CD8-positive, alpha-beta memory T cell (primary cell): ENCODE data around the gene HS3ST5. TPM values are rescaled to one million over a fixed set of nuclear protein-coding genes. Genes with fewer than 3 reads are reported as not detected.

Source experiments
- CTCF ChIA-PET: fragments of 350-600 bp; sonication (Branson Sonifier 250); formaldehyde crosslinking; loops from one replicate; lab custom pipeline; 2021; ENCODE audit warnings: antibody characterized with exemption; lab: Charles Lee
- POLR2A ChIA-PET: fragments of 350-600 bp; sonication (Branson Sonifier 250); formaldehyde crosslinking; loops from one replicate; lab custom pipeline; 2021; ENCODE audit warnings: antibody characterized with exemption; lab: Charles Lee
- DNase-seq, 5 donors: peaks; one replicate each; pipeline versions ENCODE4 v3.0.0 to v3.0.0-alpha.2; 2020 to 2022; ENCODE audit warnings: mixed read lengths in 1 of 5
- H3K27ac ChIP-seq: one replicate; pipeline ENCODE4 v1.7.0; 2013; ENCODE audit warnings: low read depth, mild to moderate bottlenecking, low read length, moderate library complexity
- H3K27me3 ChIP-seq: 2 replicates; pipeline ENCODE4 v1.7.0; 2013; ENCODE audit warnings: low read length, mild to moderate bottlenecking; ENCODE audit not compliant: insufficient read depth, poor library complexity, severe bottlenecking
- H3K36me3 ChIP-seq: 2 replicates; pipeline ENCODE4 v1.7.0; 2013; ENCODE audit warnings: mild to moderate bottlenecking, low read length, moderate library complexity; ENCODE audit not compliant: insufficient read depth
- H3K4me1 ChIP-seq: 2 replicates; pipeline ENCODE4 v1.7.0; 2013; ENCODE audit warnings: mild to moderate bottlenecking, low read length, moderate library complexity; ENCODE audit not compliant: insufficient read depth
- H3K4me3 ChIP-seq: 2 replicates; pipeline ENCODE4 v1.7.0; 2013; ENCODE audit warnings: mild to moderate bottlenecking, low read length
- H3K9me3 ChIP-seq: 2 replicates; pipeline ENCODE4 v1.7.0; 2013; ENCODE audit warnings: mild to moderate bottlenecking, low read length
- H3K27ac Mint-ChIP-seq, 8 donors: one replicate each; pipeline ENCODE4 v1.8.0; 2020 to 2021; ENCODE audit warnings: mixed read lengths in 8 of 8, mild to moderate bottlenecking in 6 of 8, inconsistent platforms in 3 of 8, moderate library complexity in 3 of 8
- H3K27me3 Mint-ChIP-seq, 2 donors: one replicate each; pipeline ENCODE4 v1.8.0; 2020 to 2021; ENCODE audit warnings: mixed read lengths in 2 of 2, mild to moderate bottlenecking in 1 of 2, moderate library complexity in 1 of 2
- H3K36me3 Mint-ChIP-seq, 3 donors: one replicate each; pipeline ENCODE4 v1.8.0; 2020 to 2021; ENCODE audit warnings: mixed read lengths in 3 of 3, inconsistent platforms in 1 of 3, mild to moderate bottlenecking in 1 of 3
- H3K4me1 Mint-ChIP-seq, 3 donors: one replicate each; pipeline ENCODE4 v1.8.0; 2020 to 2021; ENCODE audit warnings: mixed read lengths in 3 of 3, inconsistent platforms in 1 of 3, mild to moderate bottlenecking in 1 of 3
- H3K4me3 Mint-ChIP-seq, 7 donors: one replicate each; pipeline ENCODE4 v1.8.0; 2020 to 2021; ENCODE audit warnings: mixed read lengths in 7 of 7, mild to moderate bottlenecking in 6 of 7, moderate library complexity in 4 of 7, inconsistent platforms in 2 of 7
- H3K9me3 Mint-ChIP-seq, 5 donors: one replicate each; pipeline ENCODE4 v1.8.0; 2020 to 2022; ENCODE audit warnings: mixed read lengths in 5 of 5, mild to moderate bottlenecking in 3 of 5, moderate library complexity in 2 of 5, inconsistent platforms in 1 of 5
- polyA plus RNA-seq: library from polyadenylated mRNA; unstranded; fragments of 300-500 nt; fragmentation: Illumina TruSeq; gene quantifications from one replicate; pipeline ENCODE4 v1.2.3, GENCODE V29; 2021
- total RNA-seq, 2 experiments: library from RNA; stranded (reverse); gene quantifications; one replicate each; pipeline ENCODE4 v1.2.3, GENCODE V29; 2021

HS3ST5 gene
- total and polyA plus RNA-seq, 3 experiments from 2014 or later: not detected

DNA sequence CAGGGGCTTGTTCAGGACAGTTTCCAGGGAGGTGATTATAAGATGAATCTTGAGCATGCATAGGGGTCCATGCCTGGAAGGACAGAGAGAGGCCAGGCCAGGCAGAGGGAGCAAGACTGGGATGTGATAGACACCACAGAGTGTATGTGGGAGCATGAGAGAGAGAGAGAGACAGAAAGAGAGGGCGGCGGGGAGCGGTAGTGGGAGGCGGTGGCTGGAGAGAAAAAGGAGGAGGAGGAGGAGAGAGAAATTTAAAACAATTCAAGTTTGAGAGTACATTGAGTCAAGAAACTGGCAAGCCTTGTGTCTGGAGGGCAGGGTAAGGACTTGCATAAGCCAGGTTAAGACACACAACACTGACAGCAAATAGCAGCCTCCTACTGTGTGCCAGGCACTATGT, 209.0 kb downstream of the HS3ST5 start:
- no peaks in the 10 kb centered on the region for H3K36me3 ChIP-seq
- CTCF ChIA-PET: no interaction called here
- Mint-ChIP-seq H3K9me3 (peaks cover 0 to 3% (median 0%) of the 10 kb centered on the region in 5 donors), H3K4me3 (no peak overlapping the region), H3K4me1 (no peaks in the 10 kb centered on the region), H3K27me3 (peaks cover 0 to 8% of the 10 kb centered on the region in 2 donors), H3K36me3 (no peaks in the 10 kb centered on the region), H3K27ac (no peak overlapping the region)
- no peak overlapping the region for H3K4me3 ChIP-seq
- no peak overlapping the region for H3K27ac ChIP-seq
- no peaks in the 10 kb centered on the region for H3K4me1 ChIP-seq
- POLR2A ChIA-PET: no interaction called here
- DNase-seq: no peak
- no peaks in the 10 kb centered on the region for H3K27me3 ChIP-seq
- H3K9me3 ChIP-seq: no peaks in the 10 kb centered on the region

DNA sequence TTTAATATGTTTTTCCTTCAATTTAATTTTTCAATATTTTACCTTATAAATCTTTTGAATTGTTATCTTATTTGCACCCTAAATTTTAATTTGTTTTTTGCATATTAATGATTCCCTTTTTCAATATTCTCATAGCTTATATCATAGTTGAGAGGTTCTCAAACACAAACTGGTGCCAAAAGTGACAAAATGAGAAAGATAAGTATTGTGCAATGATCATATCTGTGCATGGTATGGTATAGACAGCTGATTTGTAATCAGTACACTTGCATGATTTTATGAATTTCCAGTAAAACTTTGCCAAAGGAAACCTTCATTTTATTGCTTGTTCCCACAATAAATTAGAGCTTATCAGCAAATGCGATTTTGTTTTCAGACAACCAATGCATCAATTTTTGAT, 210.9 kb downstream of the HS3ST5 start:
- Mint-ChIP-seq H3K27ac (no peak overlapping the region), H3K9me3 (peaks cover 0 to 3% (median 0%) of the 10 kb centered on the region in 5 donors), H3K27me3 (peaks cover 0 to 8% of the 10 kb centered on the region in 2 donors), H3K36me3 (no peaks in the 10 kb centered on the region), H3K4me1 (no peaks in the 10 kb centered on the region), H3K4me3 (no peak overlapping the region)
- no peak for DNase-seq
- H3K36me3 ChIP-seq: no peaks in the 10 kb centered on the region
- H3K4me1 ChIP-seq: no peaks in the 10 kb centered on the region
- ChIA-PET CTCF (no interaction called here), POLR2A (no interaction called here)
- H3K9me3 ChIP-seq: no peaks in the 10 kb centered on the region
- H3K27me3 ChIP-seq: no peaks in the 10 kb centered on the region
- H3K27ac ChIP-seq: no peak overlapping the region
- no peak overlapping the region for H3K4me3 ChIP-seq

GRCh38 chr6:114125576-114125975, 217.2 kb downstream of the HS3ST5 start:
- Histone ChIP-seq H3K27ac (no peak overlapping the region), H3K27me3 (no peaks in the 10 kb centered on the region), H3K36me3 (no peaks in the 10 kb centered on the region), H3K4me1 (no peaks in the 10 kb centered on the region), H3K4me3 (no peak overlapping the region), H3K9me3 (no peaks in the 10 kb centered on the region)
- Mint-ChIP-seq H3K9me3 (peaks cover 0 to 4% (median 0%) of the 10 kb centered on the region in 5 donors), H3K4me1 (no peaks in the 10 kb centered on the region), H3K27me3 (peaks cover 2 to 6% of the 10 kb centered on the region in 2 donors), H3K36me3 (no peaks in the 10 kb centered on the region), H3K4me3 (no peak overlapping the region), H3K27ac (no peak overlapping the region)
- no peak for DNase-seq
- ChIA-PET CTCF (no interaction called here), POLR2A (no interaction called here)

DNA sequence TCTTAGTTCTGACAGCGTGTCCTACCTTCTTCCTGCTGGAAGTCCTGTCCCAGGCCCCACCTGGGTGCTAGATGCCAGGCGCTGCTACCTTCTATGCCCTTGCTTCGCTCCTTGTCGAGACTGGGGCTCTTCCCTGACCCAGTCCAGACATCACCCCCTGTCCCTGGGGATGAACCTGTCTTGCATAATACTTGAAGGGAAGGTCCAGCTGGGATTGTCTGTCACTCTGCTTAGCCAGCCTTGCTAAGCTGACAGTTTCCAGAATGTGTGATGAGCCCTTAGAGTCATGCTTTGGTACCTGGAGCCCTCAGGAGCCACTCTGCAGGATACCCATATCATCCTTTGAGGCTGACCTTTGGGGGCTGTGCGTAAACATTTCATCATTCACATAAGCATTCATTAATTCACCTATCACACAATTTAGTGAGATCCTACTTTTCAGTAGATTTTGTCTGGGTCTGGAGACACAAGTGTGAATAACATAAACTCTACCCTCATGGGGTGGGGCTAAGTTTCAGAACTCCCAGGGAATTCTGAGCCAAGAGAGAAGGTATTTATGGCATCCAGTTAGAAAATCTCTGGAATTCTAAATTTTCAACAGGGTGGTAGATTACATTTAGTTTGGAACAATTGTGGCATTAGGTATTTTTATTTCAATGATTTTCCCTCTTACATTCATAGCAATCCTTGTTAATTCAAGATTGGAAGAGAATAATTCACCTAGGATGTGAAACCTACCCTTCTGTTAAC, 220.7 kb downstream of the HS3ST5 start:
- H3K9me3 ChIP-seq: no peaks in the 10 kb centered on the region
- no peak overlapping the region for H3K27ac Mint-ChIP-seq
- no peak overlapping the region for H3K27ac ChIP-seq
- ChIA-PET POLR2A (no interaction called here), CTCF (no interaction called here)
- peaks cover 0 to 4% (median 0%) of the 10 kb centered on the region in 5 donors for H3K9me3 Mint-ChIP-seq
- no peak for DNase-seq
- H3K4me3 Mint-ChIP-seq: no peak overlapping the region
- no peaks in the 10 kb centered on the region for H3K27me3 ChIP-seq
- no peaks in the 10 kb centered on the region for H3K4me1 ChIP-seq
- H3K36me3 ChIP-seq: no peaks in the 10 kb centered on the region
- no peaks in the 10 kb centered on the region for H3K36me3 Mint-ChIP-seq
- H3K4me3 ChIP-seq: no peak overlapping the region
- H3K4me1 Mint-ChIP-seq: no peaks in the 10 kb centered on the region
- H3K27me3 Mint-ChIP-seq: peaks cover 2 to 10% of the 10 kb centered on the region in 2 donors

GRCh38 chr6:114119056-114119455, 223.8 kb downstream of the HS3ST5 start:
- H3K4me3 ChIP-seq: no peak overlapping the region
- no peak overlapping the region for H3K27ac ChIP-seq
- H3K4me3 Mint-ChIP-seq: no peak overlapping the region
- H3K27me3 Mint-ChIP-seq: peaks cover 2 to 12% of the 10 kb centered on the region in 2 donors
- no peaks in the 10 kb centered on the region for H3K4me1 ChIP-seq
- ChIA-PET CTCF (no interaction called here), POLR2A (no interaction called here)
- H3K9me3 ChIP-seq: no peaks in the 10 kb centered on the region
- H3K27ac Mint-ChIP-seq: no peak overlapping the region
- peaks cover 0 to 4% (median 0%) of the 10 kb centered on the region in 5 donors for H3K9me3 Mint-ChIP-seq
- H3K36me3 ChIP-seq: no peaks in the 10 kb centered on the region
- H3K4me1 Mint-ChIP-seq: no peaks in the 10 kb centered on the region
- H3K36me3 Mint-ChIP-seq: no peaks in the 10 kb centered on the region
- no peaks in the 10 kb centered on the region for H3K27me3 ChIP-seq
- no peak for DNase-seq

DNA sequence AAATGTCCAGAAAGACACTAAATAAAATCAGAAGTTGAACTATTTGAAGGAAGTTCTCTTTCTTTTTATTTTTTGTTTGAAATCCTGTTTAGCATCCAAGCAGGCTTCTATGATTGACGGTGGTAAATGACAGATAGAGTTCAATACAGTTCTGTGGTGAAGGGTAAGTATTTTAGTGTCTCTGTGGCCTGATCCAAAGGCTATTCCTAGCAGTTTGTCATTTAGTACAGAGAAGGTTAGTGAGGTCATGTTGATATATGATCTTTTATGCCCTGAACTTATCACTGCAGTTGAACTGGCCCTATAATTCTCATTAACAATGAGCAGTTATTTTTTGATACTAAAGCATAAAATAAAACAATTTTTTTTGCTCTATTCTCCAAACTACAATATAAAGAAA, 227.2 kb downstream of the HS3ST5 start:
- Histone ChIP-seq H3K4me1 (no peaks in the 10 kb centered on the region), H3K36me3 (no peaks in the 10 kb centered on the region), H3K4me3 (no peak overlapping the region), H3K9me3 (no peaks in the 10 kb centered on the region), H3K27me3 (no peaks in the 10 kb centered on the region), H3K27ac (no peak overlapping the region)
- H3K4me3 Mint-ChIP-seq: no peak overlapping the region
- POLR2A ChIA-PET: no interaction called here
- no peaks in the 10 kb centered on the region for H3K4me1 Mint-ChIP-seq
- DNase-seq: no peak
- H3K27ac Mint-ChIP-seq: no peak overlapping the region
- H3K36me3 Mint-ChIP-seq: no peaks in the 10 kb centered on the region
- H3K27me3 Mint-ChIP-seq: peaks cover 1 to 12% of the 10 kb centered on the region in 2 donors
- CTCF ChIA-PET: no interaction called here
- H3K9me3 Mint-ChIP-seq: no peaks in the 10 kb centered on the region

DNA sequence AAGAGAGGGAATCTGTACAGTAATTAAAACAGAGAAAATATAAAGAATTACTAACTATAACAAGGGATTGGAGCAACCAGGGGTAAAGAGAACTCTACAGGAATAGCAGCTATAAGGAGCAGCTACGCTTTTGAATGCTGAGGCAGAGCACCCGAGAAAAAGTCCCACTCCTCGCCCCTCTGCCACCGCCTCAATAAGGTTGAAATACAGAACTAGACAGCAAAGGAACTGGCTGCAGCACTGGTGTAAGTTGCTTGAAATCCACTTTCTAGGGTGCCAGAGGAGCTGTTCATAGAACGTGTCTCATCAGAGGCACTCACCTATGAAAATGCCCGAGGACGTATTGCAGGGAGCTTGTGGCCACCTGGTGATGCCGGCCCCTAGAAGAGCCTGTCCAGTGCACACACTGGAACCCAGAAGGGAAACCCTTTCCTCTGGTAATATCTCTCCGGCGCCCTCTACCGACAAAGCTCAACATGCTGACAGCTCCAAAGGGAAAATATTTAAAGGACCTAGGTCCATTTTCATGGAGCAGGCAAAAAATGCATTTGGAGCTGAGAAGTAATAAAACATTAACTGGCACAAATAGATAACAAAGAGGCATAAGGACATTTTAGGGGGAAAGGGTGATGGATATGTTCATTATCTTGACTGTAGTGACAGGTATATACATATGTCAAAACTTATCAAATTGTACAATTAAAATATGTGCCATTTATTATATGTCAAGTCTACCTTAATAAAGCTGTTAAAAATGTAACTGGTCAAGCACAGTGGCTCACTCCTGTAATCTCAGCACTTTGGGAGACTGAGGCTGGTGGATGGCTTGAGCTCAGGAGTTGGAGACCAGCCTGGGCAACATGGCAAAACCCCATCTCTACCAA, 234.5 kb downstream of the HS3ST5 start:
- CTCF ChIA-PET: no interaction called here
- no peaks in the 10 kb centered on the region for H3K9me3 Mint-ChIP-seq
- no peaks in the 10 kb centered on the region for H3K27me3 ChIP-seq

DNA sequence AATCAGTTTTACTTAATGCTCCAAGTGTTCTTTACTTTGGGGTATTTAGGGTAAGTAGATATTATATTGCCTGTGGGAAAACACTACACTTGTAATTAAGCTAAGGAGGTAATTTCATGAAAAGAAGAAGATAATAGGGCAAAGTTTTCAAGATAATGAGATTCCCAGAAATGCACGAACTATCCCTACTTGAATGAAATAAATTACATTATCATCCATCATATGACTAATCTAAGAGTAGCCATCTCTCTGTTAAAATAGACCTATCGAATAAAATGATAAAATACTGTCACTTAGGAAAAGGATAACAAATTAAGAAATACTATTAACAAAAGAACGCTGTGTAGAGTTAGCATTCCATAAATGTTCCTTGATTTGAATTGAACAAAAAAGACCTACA, 236.8 kb downstream of the HS3ST5 start:
- no peaks in the 10 kb centered on the region for H3K36me3 Mint-ChIP-seq
- Histone ChIP-seq H3K36me3 (no peaks in the 10 kb centered on the region), H3K4me3 (no peak overlapping the region), H3K4me1 (no peaks in the 10 kb centered on the region), H3K27me3 (no peaks in the 10 kb centered on the region), H3K9me3 (no peaks in the 10 kb centered on the region), H3K27ac (no peak overlapping the region)
- no peaks in the 10 kb centered on the region for H3K9me3 Mint-ChIP-seq
- DNase-seq: no peak
- ChIA-PET CTCF (no interaction called here), POLR2A (no interaction called here)
- no peaks in the 10 kb centered on the region for H3K4me1 Mint-ChIP-seq
- H3K4me3 Mint-ChIP-seq: no peak overlapping the region
- H3K27me3 Mint-ChIP-seq: peaks cover 0 to 23% of the 10 kb centered on the region in 2 donors
- H3K27ac Mint-ChIP-seq: no peak overlapping the region

More for the DNA sequence above, 234.5 kb downstream of the HS3ST5 start:
- no peaks in the 10 kb centered on the region for H3K4me1 ChIP-seq
- H3K4me3 Mint-ChIP-seq: no peak overlapping the region
- H3K4me3 ChIP-seq: no peak overlapping the region
- no peaks in the 10 kb centered on the region for H3K36me3 Mint-ChIP-seq
- H3K36me3 ChIP-seq: no peaks in the 10 kb centered on the region
- no peak for DNase-seq
- H3K27ac Mint-ChIP-seq: no peak overlapping the region
- H3K27me3 Mint-ChIP-seq: peaks cover 1 to 28% of the 10 kb centered on the region in 2 donors
- no peaks in the 10 kb centered on the region for H3K9me3 ChIP-seq
- no peaks in the 10 kb centered on the region for H3K4me1 Mint-ChIP-seq
- no peak overlapping the region for H3K27ac ChIP-seq
- POLR2A ChIA-PET: no interaction called here
